Measurements from ENCODE around the gene HMGN3.

The HMGN3 gene

DNA sequence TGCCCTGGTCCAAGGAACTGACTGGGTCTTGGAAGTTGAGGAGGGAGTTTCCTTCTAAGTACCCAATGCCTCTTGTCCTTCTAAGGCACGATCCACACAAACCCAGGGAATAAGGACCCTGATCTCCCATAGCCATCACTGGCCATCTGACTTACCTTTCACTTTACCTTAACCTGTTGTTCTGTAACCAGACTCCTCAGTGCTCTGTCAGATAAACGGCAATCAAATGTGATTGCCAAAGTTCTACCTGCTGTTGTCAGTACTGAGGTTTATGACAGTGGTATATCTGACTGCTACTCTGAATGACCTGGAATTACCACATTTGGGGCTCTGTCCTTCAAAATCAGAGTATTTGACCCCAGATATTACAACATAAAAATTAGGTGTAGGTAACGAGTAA, 49.8 kb downstream of the HMGN3 start:
- DNase-seq (ENCODE audit: low read depth, low spot score), result no peak

GRCh38 chr6:79184086-79184485, 50.4 kb downstream of the HMGN3 start:
- no peak for DNase-seq (ENCODE audit: low read depth, low spot score)

GRCh38 chr6:79180052-79180451, 54.4 kb downstream of the HMGN3 start:
- DNase-seq (ENCODE audit: low read depth, low spot score), result no peak

- no peak for DNase-seq (ENCODE audit: low read depth, low spot score)
Measured at GRCh38 chr6:79173378-79173777, 61.1 kb downstream of the HMGN3 start.

- DNase-seq (ENCODE audit: low read depth, low spot score), result no peak
Measured at GRCh38 chr6:79170959-79171358, 63.5 kb downstream of the HMGN3 start.

- DNase-seq (ENCODE audit: low read depth, low spot score), result no peak
Measured at GRCh38 chr6:79170431-79170830, 64.1 kb downstream of the HMGN3 start.

GRCh38 chr6:79168695-79168980, 65.8 kb downstream of the HMGN3 start:
- DNase-seq (ENCODE audit: low read depth, low spot score), result no peak

DNA sequence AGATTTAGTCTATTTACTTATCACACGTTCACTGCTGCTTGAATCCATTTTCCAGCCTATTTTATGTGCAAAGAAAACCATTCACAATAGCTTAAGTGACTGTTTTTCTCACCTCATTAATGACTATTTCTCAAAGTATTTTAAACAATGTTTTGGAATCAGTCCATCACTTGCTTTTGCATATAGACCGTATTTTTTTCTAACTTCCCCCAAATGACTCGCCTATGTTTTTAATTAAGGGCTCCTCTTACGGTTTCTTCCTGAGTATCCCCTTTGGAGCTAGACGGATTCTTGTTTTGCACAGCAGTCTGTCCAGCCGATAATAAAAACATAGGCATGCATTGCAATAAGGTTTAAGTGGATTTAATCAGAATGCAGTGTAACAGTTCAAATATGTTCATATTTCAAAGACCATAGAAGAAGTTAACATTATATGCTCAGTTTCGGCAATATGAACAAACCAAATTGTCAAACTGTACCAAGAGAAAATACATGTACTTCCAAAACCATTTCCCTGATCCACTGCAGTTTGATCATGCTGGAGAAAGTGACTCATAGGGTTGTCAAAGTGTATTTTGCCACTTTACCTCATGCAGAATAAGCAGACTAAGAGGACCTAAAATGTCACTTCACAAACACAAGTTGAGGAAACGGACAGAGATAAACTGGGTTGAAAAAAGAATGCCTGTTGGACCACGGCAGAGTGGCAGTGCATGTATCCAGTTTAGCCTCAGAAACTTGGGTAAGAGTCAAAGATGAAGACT, 66.4 kb downstream of the HMGN3 start:
- no peak for DNase-seq (ENCODE audit: low read depth, low spot score)

GRCh38 chr6:79159846-79160245, 74.6 kb downstream of the HMGN3 start:
- DNase-seq (ENCODE audit: low read depth, low spot score), result no peak

GRCh38 chr6:79158856-79159516, 75.5 kb downstream of the HMGN3 start:
- DNase-seq (ENCODE audit: low read depth, low spot score), result no peak

- no peak for DNase-seq (ENCODE audit: low read depth, low spot score)
Measured at GRCh38 chr6:79157961-79158644, 76.4 kb downstream of the HMGN3 start.

DNA sequence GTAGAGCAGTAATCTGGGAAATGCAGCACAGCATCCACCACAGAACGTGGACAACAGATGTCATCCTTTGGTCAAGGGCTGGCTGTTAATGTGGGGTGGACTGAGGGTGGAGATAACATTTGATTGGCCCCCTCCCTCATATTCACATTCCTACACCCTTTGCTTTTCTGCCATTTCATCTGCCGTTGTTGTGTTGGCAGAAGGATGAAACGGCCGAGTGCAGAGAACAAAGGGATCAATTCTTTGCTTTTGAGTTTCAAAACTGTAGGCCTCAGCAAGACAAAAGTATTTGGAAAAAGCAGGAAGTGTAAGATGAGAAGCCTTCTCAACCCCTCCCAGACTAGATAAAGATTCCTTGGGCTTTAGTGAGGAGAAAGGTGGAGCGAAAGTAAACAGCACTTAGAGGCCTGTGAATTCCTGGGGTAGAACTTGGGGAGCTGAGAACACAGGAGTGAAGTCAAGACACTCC, 82.2 kb downstream of the HMGN3 start:
- DNase-seq (ENCODE audit: low read depth, low spot score), result peak; percentile 98
